Esophagus squamous epithelium (tissue), 5 donors: ENCODE results near the gene NEK7. TPM values are rescaled to one million over a fixed set of nuclear protein-coding genes. Genes with fewer than 3 reads are reported as not detected.

Experiments
- DNase-seq: peaks from one replicate; lab custom pipeline; 2025; lab: John Stamatoyannopoulos, UW
- H3K27ac ChIP-seq, 4 donors: fragments of 200-600 bp; sonication (generic); one replicate each; pipeline ENCODE4 v1.5.1; 2016 to 2019; ENCODE audit warnings: mild to moderate bottlenecking in 1 of 4
- H3K27me3 ChIP-seq, 4 donors: fragments of 200-600 bp; sonication (generic); 1 replicate in 3 of 4; 2 replicates in 1 of 4; pipeline versions ENCODE4 v1.5.1 to v1.6.0; 2017 to 2021; ENCODE audit warnings: antibody characterized with exemption in 1 of 4
- H3K36me3 ChIP-seq, 3 donors: fragments of 200-600 bp; sonication (generic); one replicate each; pipeline ENCODE4 v1.5.1; 2016 to 2019
- H3K4me1 ChIP-seq, 3 donors: fragments of 200-600 bp; sonication (generic); one replicate each; pipeline ENCODE4 v1.5.1; 2017 to 2019
- H3K4me3 ChIP-seq, 4 donors: fragments of 200-600 bp; sonication (generic); 1 replicate in 3 of 4; 2 replicates in 1 of 4; pipeline ENCODE4 v1.5.1; 2016 to 2019; ENCODE audit warnings: mild to moderate bottlenecking in 2 of 4, moderate library complexity in 1 of 4
- H3K9me3 ChIP-seq, 3 donors: fragments of 200-600 bp; sonication (generic); one replicate each; pipeline ENCODE4 v1.5.1; 2016 to 2019
- POLR2A ChIP-seq, 4 donors: fragments of 450-650 bp; IDR thresholded peaks; one replicate each; pipeline ENCODE4 v1.6.1; 2017; ENCODE audit warnings: antibody characterized with exemption in 4 of 4, mild to moderate bottlenecking in 4 of 4, moderate library complexity in 3 of 4
- WGBS, 2 donors: methylation state at CpG; one replicate each; pipeline ENCODE4 v1.1.5; 2018; 5-methylcytosine and 5-hydroxymethylcytosine counted together
- intact Hi-C: fragments of 100-400 bp; cut with DNase I; formaldehyde crosslinking; loops from one replicate; pipeline ENCODE4 v1.15.0; 2022
- total RNA-seq, 4 donors: library from RNA; depleted of rRNA; stranded (reverse); fragments of >200 nt; gene quantifications; one replicate each; pipeline ENCODE4 v1.1.0, GENCODE V29; 2016
- TF ChIP-seq, protein P1 (sequence below), 6 experiments: fragments of 450-650 bp in 4 of 6; fragments of 200-600 bp in 2 of 6; sonication (generic) in 2 of 6; IDR thresholded peaks; one replicate each; pipeline ENCODE4 v1.5.1; 2016 to 2019; ENCODE audit warnings: antibody characterized with exemption in 6 of 6, mild to moderate bottlenecking in 4 of 6, moderate library complexity in 4 of 6
- donor health status: DM: yes; HTN: yes; CAD: no.

The NEK7 gene
- total RNA-seq, 4 donors from 2014 or later: 26.2 to 79.2 (median 52.4) TPM

DNA sequence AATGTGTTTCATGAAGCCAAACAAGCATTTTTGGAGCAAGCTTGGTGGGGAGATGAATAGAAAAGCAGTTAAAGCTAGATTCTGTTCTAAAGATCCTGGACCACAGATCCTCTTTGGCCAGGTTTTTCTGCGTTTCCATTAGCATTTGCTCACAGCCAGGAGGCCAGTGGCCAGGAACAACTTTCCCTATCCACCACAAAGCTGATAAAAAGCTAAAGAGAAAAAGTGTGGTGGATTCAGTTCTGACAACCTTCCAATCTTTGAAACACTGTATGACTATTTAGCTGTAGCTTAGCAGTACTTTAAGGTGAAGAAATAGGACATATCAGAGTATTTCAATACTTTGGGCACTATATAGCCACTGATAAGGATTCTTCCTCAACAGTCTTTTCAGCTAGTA lies 3.0 kb upstream of the NEK7 start:
- H3K27me3 ChIP-seq: no peaks in the 10 kb centered on the region
- intact Hi-C loops: no loop called here
- no peak for TF ChIP-seq POLR2A (IDR thresholded peaks at IDR 0.05)
- TF ChIP-seq, protein P1, sequence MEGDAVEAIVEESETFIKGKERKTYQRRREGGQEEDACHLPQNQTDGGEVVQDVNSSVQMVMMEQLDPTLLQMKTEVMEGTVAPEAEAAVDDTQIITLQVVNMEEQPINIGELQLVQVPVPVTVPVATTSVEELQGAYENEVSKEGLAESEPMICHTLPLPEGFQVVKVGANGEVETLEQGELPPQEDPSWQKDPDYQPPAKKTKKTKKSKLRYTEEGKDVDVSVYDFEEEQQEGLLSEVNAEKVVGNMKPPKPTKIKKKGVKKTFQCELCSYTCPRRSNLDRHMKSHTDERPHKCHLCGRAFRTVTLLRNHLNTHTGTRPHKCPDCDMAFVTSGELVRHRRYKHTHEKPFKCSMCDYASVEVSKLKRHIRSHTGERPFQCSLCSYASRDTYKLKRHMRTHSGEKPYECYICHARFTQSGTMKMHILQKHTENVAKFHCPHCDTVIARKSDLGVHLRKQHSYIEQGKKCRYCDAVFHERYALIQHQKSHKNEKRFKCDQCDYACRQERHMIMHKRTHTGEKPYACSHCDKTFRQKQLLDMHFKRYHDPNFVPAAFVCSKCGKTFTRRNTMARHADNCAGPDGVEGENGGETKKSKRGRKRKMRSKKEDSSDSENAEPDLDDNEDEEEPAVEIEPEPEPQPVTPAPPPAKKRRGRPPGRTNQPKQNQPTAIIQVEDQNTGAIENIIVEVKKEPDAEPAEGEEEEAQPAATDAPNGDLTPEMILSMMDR (IDR thresholded peaks at IDR 0.05): no peak

DNA sequence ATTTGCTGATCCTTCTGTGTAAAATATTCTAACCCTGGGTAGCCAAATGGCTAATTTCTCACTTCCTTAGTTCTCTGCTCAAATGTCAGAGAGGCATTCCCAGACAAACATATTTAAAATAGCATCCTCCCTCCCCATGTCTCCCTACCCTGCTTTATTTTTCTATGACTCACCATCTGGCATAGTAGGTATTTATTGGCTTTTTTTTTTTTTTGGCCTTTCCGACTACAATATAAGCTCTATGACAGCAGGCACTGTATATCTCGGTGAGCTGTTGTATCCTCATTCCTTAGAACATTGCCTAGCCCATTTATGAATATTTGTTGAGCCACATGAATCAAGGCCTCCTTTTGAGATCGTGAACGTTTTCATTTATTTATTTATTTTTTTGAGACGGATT lies 1.5 kb upstream of the NEK7 start:
- TF ChIP-seq, protein P1 (IDR thresholded peaks at IDR 0.05): no peak
- TF ChIP-seq POLR2A (IDR thresholded peaks at IDR 0.05): no peak
- 56 to 68% methylated on average over 5 of the region's 5 CpGs for WGBS, 2 donors
- no peaks in the 10 kb centered on the region for H3K9me3 ChIP-seq
- no peaks in the 10 kb centered on the region for H3K36me3 ChIP-seq
- intact Hi-C loops: no loop called here
- peaks cover 7 to 30% (median 9%) of the 10 kb centered on the region in 3 donors for H3K4me1 ChIP-seq
- DNase-seq: no peak
- no peak overlapping the region for H3K4me3 ChIP-seq
- no peak overlapping the region for H3K27ac ChIP-seq
- H3K27me3 ChIP-seq: no peaks in the 10 kb centered on the region

More for the DNA sequence above, 3.0 kb upstream of the NEK7 start:
- WGBS, 2 donors: 83 to 87% methylated on average over 1 of the region's 1 CpG
- peaks cover 0 to 19% (median 3%) of the 10 kb centered on the region in 3 donors for H3K4me1 ChIP-seq
- H3K4me3 ChIP-seq: no peak overlapping the region
- no peaks in the 10 kb centered on the region for H3K36me3 ChIP-seq
- no peak overlapping the region for H3K27ac ChIP-seq
- no peaks in the 10 kb centered on the region for H3K9me3 ChIP-seq
- DNase-seq: no peak

DNA sequence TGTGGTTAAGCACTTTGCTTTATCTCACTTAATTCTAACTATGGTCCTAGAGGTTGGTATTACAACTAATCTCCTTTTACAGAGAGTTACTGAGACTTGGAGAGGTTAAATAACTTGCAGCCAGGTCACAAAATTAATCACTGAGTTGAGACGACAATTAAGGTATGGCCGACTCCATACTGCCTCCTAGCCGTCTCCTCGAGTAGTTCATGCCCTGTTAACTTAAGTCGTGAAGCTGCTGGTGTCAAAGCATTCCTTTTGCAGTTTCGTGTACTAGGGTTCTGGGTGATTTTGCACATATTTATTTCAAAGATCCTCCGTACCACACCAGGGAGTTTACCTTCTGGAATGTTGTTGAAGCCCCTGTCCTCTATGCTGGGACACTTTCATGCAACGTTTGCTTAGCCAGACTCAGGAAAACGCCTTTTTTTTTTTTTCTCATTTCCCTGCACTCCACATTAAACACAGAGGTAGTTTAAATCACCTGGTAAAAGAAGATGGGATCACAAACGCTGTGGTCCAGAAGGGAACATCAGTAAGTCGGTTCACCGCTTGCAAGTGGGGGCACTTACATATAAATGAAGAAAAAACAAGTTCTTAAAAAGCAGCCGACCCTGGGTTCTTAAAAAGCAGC lies 570 bp upstream of the NEK7 start:
- WGBS, 2 donors: 1% methylated on average over 13 of the region's 13 CpGs
- Histone ChIP-seq H3K36me3 (no peaks in the 10 kb centered on the region), H3K27ac (peak overlapping the region; percentile 95 to 100 (median 98)), H3K4me1 (peaks cover 7 to 40% (median 11%) of the 10 kb centered on the region in 3 donors), H3K9me3 (no peaks in the 10 kb centered on the region), H3K4me3 (peak overlapping the region; percentile 75 to 89 (median 88)), H3K27me3 (no peaks in the 10 kb centered on the region)
- no peak for DNase-seq
- TF ChIP-seq POLR2A (IDR thresholded peaks at IDR 0.05): no peak
- TF ChIP-seq, protein P1 (IDR thresholded peaks at IDR 0.05): peak; percentile 64 to 89 (median 72)
- intact Hi-C loops: no loop called here

DNA sequence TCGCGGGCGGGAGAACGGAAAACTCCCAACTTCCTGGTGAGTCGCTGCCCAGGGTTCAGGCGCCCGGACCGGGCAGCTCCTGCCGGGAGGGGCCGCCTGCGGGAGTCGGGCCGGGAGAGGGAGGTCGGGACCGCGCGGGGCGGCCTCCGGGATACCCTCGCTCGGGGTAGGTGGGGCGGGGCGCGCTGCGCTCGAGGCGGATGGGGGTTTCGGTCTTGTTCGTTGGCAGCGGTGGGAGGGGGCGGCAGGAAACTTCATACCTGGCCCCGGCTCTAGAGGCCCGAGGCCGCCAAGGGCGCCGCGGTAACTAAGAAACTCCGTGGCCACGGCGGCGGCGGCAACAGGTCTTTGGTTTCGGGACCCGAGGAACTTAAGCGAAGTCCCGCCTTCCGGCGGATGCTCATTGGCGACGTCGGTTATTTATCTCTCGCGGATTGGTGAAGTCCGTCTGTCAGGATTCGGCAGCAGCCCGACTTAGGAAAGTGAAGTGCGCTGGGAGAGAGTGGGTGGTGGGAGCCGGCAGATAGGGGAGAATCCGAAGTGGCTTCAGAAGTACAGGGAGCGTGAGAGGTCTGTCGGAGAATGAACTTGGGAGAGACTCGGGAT lies 546 bp downstream of the NEK7 start:
- 0% methylated on average over 7 to 24 of the region's 62 CpGs for WGBS, 2 donors
- intact Hi-C loops: no loop called here

More for the DNA sequence above, 546 bp downstream of the NEK7 start:
- Histone ChIP-seq H3K27me3 (no peaks in the 10 kb centered on the region), H3K27ac (peak overlapping the region; percentile 95 to 100 (median 98)), H3K4me1 (peaks cover 10 to 51% (median 16%) of the 10 kb centered on the region in 3 donors), H3K4me3 (peak overlapping the region; percentile 75 to 89 (median 88)), H3K36me3 (no peaks in the 10 kb centered on the region), H3K9me3 (no peaks in the 10 kb centered on the region)
- peak; percentile 50 for DNase-seq
- TF ChIP-seq POLR2A (IDR thresholded peaks at IDR 0.05): peak in 1 of 4 donors; percentile 72
- TF ChIP-seq, protein P1 (IDR thresholded peaks at IDR 0.05): no peak
